NCI-H82 treated with DMSO at 0.1 percent for 48 hours (cell line): ENCODE results near the gene CCDC15.

Experiments used
- DNase-seq: peaks from one replicate; lab custom pipeline; 2025; ENCODE audit not compliant: unreplicated experiment; lab: John Stamatoyannopoulos, UW

CCDC15 gene

GRCh38 chr11:125062931-125063428, 109.0 kb downstream of the CCDC15 start, which contains the start of gene SLC37A2:
Gene SLC37A2 (plus strand): TSS chr11:125063305. CDS start chr11:125063368, 63 bp downstream.
- DNase-seq = no peak

- DNase-seq = no peak
These were observed 109.5 kb downstream of the CCDC15 start for GRCh38 chr11:125063429-125064043.

- no peak for DNase-seq
These were observed 110.1 kb downstream of the CCDC15 start for GRCh38 chr11:125064070-125064469.

GRCh38 chr11:125068368-125068767, 114.4 kb downstream of the CCDC15 start:
- no peak for DNase-seq

GRCh38 chr11:125069008-125069407, 115.0 kb downstream of the CCDC15 start:
- no peak for DNase-seq

GRCh38 chr11:125069796-125070195, 115.8 kb downstream of the CCDC15 start:
- no peak for DNase-seq

- DNase-seq = no peak
These were observed 116.8 kb downstream of the CCDC15 start for GRCh38 chr11:125070699-125071254.

- no peak for DNase-seq
These were observed 117.4 kb downstream of the CCDC15 start for GRCh38 chr11:125071435-125071834.

GRCh38 chr11:125071846-125072217, 117.8 kb downstream of the CCDC15 start:
- DNase-seq = no peak

GRCh38 chr11:125072218-125072960, 118.4 kb downstream of the CCDC15 start:
- no peak for DNase-seq

- DNase-seq = no peak
These were observed 119.1 kb downstream of the CCDC15 start for GRCh38 chr11:125072961-125073590.

- no peak for DNase-seq
These were observed 119.8 kb downstream of the CCDC15 start for GRCh38 chr11:125073616-125074483.

GRCh38 chr11:125074511-125075241, 120.7 kb downstream of the CCDC15 start:
- DNase-seq = no peak

GRCh38 chr11:125075242-125075625, 121.2 kb downstream of the CCDC15 start:
- no peak for DNase-seq

GRCh38 chr11:125075900-125076317, 121.9 kb downstream of the CCDC15 start:
- DNase-seq = no peak

GRCh38 chr11:125076378-125076945, 122.5 kb downstream of the CCDC15 start:
- no peak for DNase-seq

- no peak for DNase-seq
These were observed 124.0 kb downstream of the CCDC15 start for GRCh38 chr11:125078016-125078415.

GRCh38 chr11:125078516-125079140, 124.6 kb downstream of the CCDC15 start:
- DNase-seq = no peak
